K562 (cell line): Measurements from ENCODE around the gene CASD1. TPM values are rescaled to one million over a fixed set of nuclear protein-coding genes. Genes with fewer than 3 reads are reported as not detected.

Experiments used
- ATAC-seq: fragments of 200-7000 bp; cut with Tn5 transposase; 3 replicates; pipeline ENCODE4 v1.9.1; 2020; ENCODE audit warnings: moderate library complexity
- BruUV-seq: library from RNA; stranded (reverse); fragments of 400-500 nt; replicated peaks from 2 replicates; lab custom pipeline; 2021; lab: Mats Ljungman, UMichigan
- CTCF ChIA-PET: fragments of 300-600 bp; formaldehyde crosslinking; extraction: SDS; loops from one replicate; lab custom pipeline; 2021; ENCODE audit warnings: low intra/inter-chr PET ratio; lab: Yijun Ruan, JAX
- POLR2A ChIA-PET: fragments of 300-600, 350-650 bp; sonication (Branson Sonifier 250); formaldehyde crosslinking; extraction: SDS; loops from one replicate; lab custom pipeline; 2021; ENCODE audit warnings: antibody characterized with exemption, inconsistent platforms; lab: Yijun Ruan, JAX
- DNase-seq, 4 experiments: peaks; one replicate each; pipeline versions ENCODE4 v3.0.0 to v3.0.0-alpha.2; 2011 to 2018; ENCODE audit warnings: low spot score in 3 of 4, mixed read lengths in 3 of 4; ENCODE audit errors: extremely low read depth in 1 of 4
- FAIRE-seq: peaks from 2 replicates; lab custom pipeline; 2011; peaks lifted over from hg19 to GRCh38; lab: Jason Lieb, UNC
- H2AFZ ChIP-seq: 2 replicates; pipeline ENCODE4 v1.6.0; 2011; ENCODE audit warnings: low read depth, low read length, control low read depth, inconsistent platforms
- H3K27ac ChIP-seq: fragments of 200-600 bp; 3 replicates; pipeline ENCODE4 v1.8.0; 2011; ENCODE audit warnings: low read depth, mild to moderate bottlenecking, control low read depth, inconsistent platforms, low read length, moderate library complexity, mixed read lengths; ENCODE audit errors: extremely low read depth
- H3K27me3 ChIP-seq, 2 experiments: fragments of 300-600 bp in 1 of 2; 2 replicates in 1 of 2; 3 replicates in 1 of 2; pipeline versions ENCODE4 v1.6.0 to v1.8.0; 2011; ENCODE audit warnings: inconsistent platforms in 2 of 2, low read length in 2 of 2, mild to moderate bottlenecking in 1 of 2, mixed read lengths in 1 of 2, moderate library complexity in 1 of 2; ENCODE audit not compliant: control insufficient read depth in 2 of 2, insufficient read depth in 2 of 2
- H3K36me3 ChIP-seq: fragments of 300-600 bp; 3 replicates; pipeline ENCODE4 v1.8.0; 2011; ENCODE audit warnings: mild to moderate bottlenecking, low read length, inconsistent platforms; ENCODE audit not compliant: control insufficient read depth, insufficient read depth
- H3K4me1 ChIP-seq, 2 experiments: fragments of 200-600 bp in 1 of 2; replicated peaks in 1 of 2; 2 replicates in 1 of 2; 3 replicates in 1 of 2; pipeline versions ENCODE4 v1.5.1 to v1.8.0; 2011; ENCODE audit warnings: inconsistent platforms in 2 of 2, low read length in 2 of 2, mild to moderate bottlenecking in 1 of 2, mixed read lengths in 1 of 2, moderate library complexity in 1 of 2; ENCODE audit not compliant: control insufficient read depth in 2 of 2, insufficient read depth in 2 of 2
- H3K4me2 ChIP-seq: 2 replicates; pipeline ENCODE4 v1.6.1; 2011; ENCODE audit warnings: low read length, control low read depth, inconsistent platforms, mixed read lengths; ENCODE audit not compliant: insufficient read depth
- H3K4me3 ChIP-seq: fragments of 200-600 bp; sonication (generic), shearing (Covaris generic); 2 replicates; pipeline ENCODE4 v1.5.1; 2016; ENCODE audit warnings: control low read depth, inconsistent platforms
- H3K79me2 ChIP-seq: fragments of 200-600 bp; 3 replicates; pipeline ENCODE4 v1.8.0; 2011; ENCODE audit warnings: low read length, inconsistent platforms; ENCODE audit not compliant: control insufficient read depth, insufficient read depth
- H3K9ac ChIP-seq, 2 experiments: 2 replicates each; pipeline versions ENCODE4 v1.6.0 to v1.6.1; 2011; ENCODE audit warnings: low read depth in 2 of 2, low read length in 2 of 2, control low read depth in 1 of 2, inconsistent platforms in 1 of 2, mild to moderate bottlenecking in 1 of 2, mixed read lengths in 1 of 2; ENCODE audit not compliant: insufficient read depth in 1 of 2
- H3K9me1 ChIP-seq: one replicate; pipeline ENCODE4 v1.6.0; 2011; ENCODE audit warnings: inconsistent platforms, mild to moderate bottlenecking, low read length, moderate library complexity; ENCODE audit not compliant: control insufficient read depth, insufficient read depth
- H3K9me3 ChIP-seq: replicated peaks from 2 replicates; pipeline ENCODE4 v1.5.1; 2011; ENCODE audit warnings: low read depth, low read length, inconsistent platforms; ENCODE audit not compliant: control insufficient read depth, insufficient read depth
- H4K20me1 ChIP-seq: replicated peaks from 2 replicates; pipeline ENCODE4 v1.6.1; 2011; ENCODE audit warnings: low read length, inconsistent platforms, mixed read lengths; ENCODE audit not compliant: control insufficient read depth, insufficient read depth
- KDM2B ChIP-seq: fragments of 250-450 bp; sonication (Bioruptor Pico); IDR thresholded peaks from 2 replicates; pipeline ENCODE4 v1.8.0; 2021; ENCODE audit warnings: mild to moderate bottlenecking, moderate library complexity
- PML ChIP-seq: IDR thresholded peaks from 2 replicates; pipeline ENCODE4 v1.6.1; 2012; ENCODE audit warnings: low read length, inconsistent platforms
- POLR3A ChIP-seq: IDR thresholded peaks from 2 replicates; pipeline ENCODE4 v1.6.1; 2011; ENCODE audit warnings: borderline replicate concordance, mild to moderate bottlenecking, moderate library complexity; ENCODE audit not compliant: insufficient read length, insufficient read depth; ENCODE audit errors: extremely low read depth
- WGBS: fragments of 100-300 bp; shearing (Covaris generic); methylation state at CpG from one replicate; pipeline ENCODE4 v1.1.6; 2016; ENCODE audit warnings: low coverage, mixed read lengths; ENCODE audit not compliant: insufficient coverage; ENCODE audit errors: missing lambda C conversion rate; 5-methylcytosine and 5-hydroxymethylcytosine counted together
- in situ Hi-C: fragments of 300-500 bp; cut with MboI; formaldehyde crosslinking; loops from 4 replicates; pipeline ENCODE4 v1.15.0; 2018; ENCODE audit warnings: inconsistent platforms, mixed read lengths
- intact Hi-C: fragments of 100-400 bp; cut with micrococcal nuclease; formaldehyde crosslinking; loops from 2 replicates; pipeline ENCODE4 v1.14.2; 2022
- polyA plus RNA-seq, 8 experiments: library from polyadenylated mRNA; depleted of rRNA in 4 of 8; stranded (reverse) in 5 of 8; unstranded in 3 of 8; fragments of >200 nt; fragmentation: Nextera tagmentation in 2 of 8; fragmentation: Illumina TruSeq in 1 of 8; extraction: Ambion mirVana in 2 of 8; extraction: Trizol in 1 of 8; gene quantifications; 2 replicates each; pipeline versions ENCODE4 v1.2.1 to v1.2.3, GENCODE V29; 2011 to 2014; ENCODE audit warnings: inconsistent platforms in 1 of 8, missing spikeins in 1 of 8
- total RNA-seq, 7 experiments: library from RNA; depleted of rRNA in 6 of 7; stranded (reverse); fragments of >200 nt in 6 of 7; fragmentation: Illumina TruSeq in 2 of 7; extraction: Trizol in 2 of 7; gene quantifications; 2 replicates each; pipeline versions ENCODE4 v1.2.1 to v1.2.3, GENCODE V29; 2011 to 2021; ENCODE audit warnings: low replicate concordance in 1 of 7
- TF ChIP-seq, protein P1 (sequence below): fragments of 250-450 bp; sonication (Bioruptor Pico); IDR thresholded peaks from 2 replicates; pipeline ENCODE4 v1.8.0; 2021; ENCODE audit warnings: borderline replicate concordance, mild to moderate bottlenecking, moderate library complexity; ENCODE audit not compliant: poor library complexity, severe bottlenecking
- TF ChIP-seq, protein P2 (sequence below): fragments of 450-650 bp; IDR thresholded peaks from 2 replicates; pipeline ENCODE4 v1.6.1; 2017; ENCODE audit warnings: antibody characterized with exemption

The CASD1 gene
- total and polyA plus RNA-seq, 9 of the 15 experiments (the other 6 are each of a cell fraction or from before 2014, with no cell fraction given), result 1.2 to 8.2 (median 4.8) TPM

DNA sequence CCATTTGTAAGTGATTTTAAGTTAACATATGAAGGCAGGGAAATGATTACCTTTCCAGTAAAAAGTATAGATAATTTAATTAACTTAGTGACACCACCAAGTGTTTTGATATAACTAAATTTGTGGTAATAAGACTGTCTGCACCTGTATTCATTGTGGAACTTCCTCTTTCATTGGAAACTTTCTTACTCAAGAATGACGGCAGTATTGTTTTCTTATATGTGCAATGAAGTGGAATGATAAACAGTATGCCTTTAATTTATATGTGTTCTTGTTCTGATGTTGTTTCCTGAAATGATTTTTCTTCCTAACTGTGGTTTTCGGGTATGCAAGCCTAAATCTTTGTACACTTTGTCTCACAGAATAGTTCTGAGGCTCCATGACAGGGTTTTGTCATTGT, 46.4 kb downstream of the CASD1 start:
- no peaks in the 10 kb centered on the region for H3K9me1 ChIP-seq
- H3K4me1 ChIP-seq, result no peaks in the 10 kb centered on the region
- no peak overlapping the region for H3K27ac ChIP-seq
- no peak overlapping the region for H3K4me2 ChIP-seq
- no peak for TF ChIP-seq KDM2B (CRISPR knock-in tag)
- no peak for TF ChIP-seq PML
- TF ChIP-seq POLR3A, result no peak
- TF ChIP-seq, protein P1, sequence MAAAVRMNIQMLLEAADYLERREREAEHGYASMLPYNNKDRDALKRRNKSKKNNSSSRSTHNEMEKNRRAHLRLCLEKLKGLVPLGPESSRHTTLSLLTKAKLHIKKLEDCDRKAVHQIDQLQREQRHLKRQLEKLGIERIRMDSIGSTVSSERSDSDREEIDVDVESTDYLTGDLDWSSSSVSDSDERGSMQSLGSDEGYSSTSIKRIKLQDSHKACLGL (CRISPR knock-in tag), result no peak
- TF ChIP-seq, protein P2, sequence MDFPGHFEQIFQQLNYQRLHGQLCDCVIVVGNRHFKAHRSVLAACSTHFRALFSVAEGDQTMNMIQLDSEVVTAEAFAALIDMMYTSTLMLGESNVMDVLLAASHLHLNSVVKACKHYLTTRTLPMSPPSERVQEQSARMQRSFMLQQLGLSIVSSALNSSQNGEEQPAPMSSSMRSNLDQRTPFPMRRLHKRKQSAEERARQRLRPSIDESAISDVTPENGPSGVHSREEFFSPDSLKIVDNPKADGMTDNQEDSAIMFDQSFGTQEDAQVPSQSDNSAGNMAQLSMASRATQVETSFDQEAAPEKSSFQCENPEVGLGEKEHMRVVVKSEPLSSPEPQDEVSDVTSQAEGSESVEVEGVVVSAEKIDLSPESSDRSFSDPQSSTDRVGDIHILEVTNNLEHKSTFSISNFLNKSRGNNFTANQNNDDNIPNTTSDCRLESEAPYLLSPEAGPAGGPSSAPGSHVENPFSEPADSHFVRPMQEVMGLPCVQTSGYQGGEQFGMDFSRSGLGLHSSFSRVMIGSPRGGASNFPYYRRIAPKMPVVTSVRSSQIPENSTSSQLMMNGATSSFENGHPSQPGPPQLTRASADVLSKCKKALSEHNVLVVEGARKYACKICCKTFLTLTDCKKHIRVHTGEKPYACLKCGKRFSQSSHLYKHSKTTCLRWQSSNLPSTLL, result no peak
- in situ Hi-C loops, result no loop called here
- BruUV-seq, result no TSS peak
- H3K9me3 ChIP-seq, result no peaks in the 10 kb centered on the region
- H3K27me3 ChIP-seq, result no peaks in the 10 kb centered on the region
- H4K20me1 ChIP-seq, result no peaks in the 10 kb centered on the region
- POLR2A ChIA-PET, result interaction anchor here (0.9 kb wide), 1 partner anchor 10 kb away, joined by 3 read pairs; no protein-coding TSS in a partner anchor
- no peak overlapping the region for H2AFZ ChIP-seq
- CTCF ChIA-PET, result no interaction called here
- FAIRE-seq (no peak), ATAC-seq (no peak), DNase-seq (no peak)
- intact Hi-C loops, result no loop called here
- no peaks in the 10 kb centered on the region for H3K36me3 ChIP-seq
- WGBS, result 22% methylated on average over 2 of the region's 2 CpGs
- no peaks in the 10 kb centered on the region for H3K79me2 ChIP-seq
- H3K9ac ChIP-seq, result no peak overlapping the region
- no peak overlapping the region for H3K4me3 ChIP-seq
